Esophagus squamous epithelium (tissue), 4 donors: Measurements from ENCODE around the gene ITGB2.

Experiments used
- CTCF ChIP-seq, 6 experiments: fragments of 450-650 bp in 4 of 6; fragments of 200-600 bp in 2 of 6; sonication (generic) in 2 of 6; IDR thresholded peaks; one replicate each; pipeline ENCODE4 v1.5.1; 2016 to 2019; ENCODE audit warnings: antibody characterized with exemption in 6 of 6, mild to moderate bottlenecking in 4 of 6, moderate library complexity in 4 of 6
- POLR2A ChIP-seq, 4 donors: fragments of 450-650 bp; IDR thresholded peaks; one replicate each; pipeline ENCODE4 v1.6.1; 2017; ENCODE audit warnings: antibody characterized with exemption in 4 of 4, mild to moderate bottlenecking in 4 of 4, moderate library complexity in 3 of 4

- no peak for TF ChIP-seq POLR2A (IDR thresholded peaks at IDR 0.05)
- no peak for TF ChIP-seq CTCF (IDR thresholded peaks at IDR 0.05)
These were observed 14.8 kb upstream of the ITGB2 start for GRCh38 chr21:44935533-44935927.
